GM19467 (cell line): ENCODE results near the gene GSTCD.
"Not testable (repeated sequence)": the region's sequence is repeated elsewhere in the genome, so short reads cannot be mapped to it uniquely, and the experiment has no call there.

ENCODE experiments used
- ATAC-seq: cut with Tn5 transposase; IDR thresholded peaks from one replicate; pipeline ENCODE4 v1.9.1; 2021; ENCODE audit warnings: mild to moderate bottlenecking, moderate library complexity; ENCODE audit not compliant: unreplicated experiment

GSTCD gene

DNA sequence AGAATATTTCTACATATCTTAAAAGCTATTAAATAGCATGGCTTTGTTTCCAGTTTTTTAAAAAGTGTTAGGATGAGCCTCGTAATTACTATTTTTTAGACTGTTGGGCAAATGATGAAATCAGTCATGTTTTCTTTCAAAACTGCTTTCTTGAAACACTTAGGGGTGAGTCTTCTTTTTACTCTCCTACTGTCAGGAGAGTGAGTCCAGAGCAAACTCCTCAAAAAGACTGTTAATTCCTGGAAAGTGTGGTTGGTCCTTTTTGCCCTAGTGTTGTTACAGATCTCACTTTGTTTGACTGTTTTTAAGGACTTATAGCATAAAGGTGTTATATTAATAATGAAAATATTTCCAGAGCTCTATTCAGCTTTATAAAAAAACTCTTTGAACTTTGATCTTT is 6.3 kb downstream of the GSTCD start:
- ATAC-seq = no peak

DNA sequence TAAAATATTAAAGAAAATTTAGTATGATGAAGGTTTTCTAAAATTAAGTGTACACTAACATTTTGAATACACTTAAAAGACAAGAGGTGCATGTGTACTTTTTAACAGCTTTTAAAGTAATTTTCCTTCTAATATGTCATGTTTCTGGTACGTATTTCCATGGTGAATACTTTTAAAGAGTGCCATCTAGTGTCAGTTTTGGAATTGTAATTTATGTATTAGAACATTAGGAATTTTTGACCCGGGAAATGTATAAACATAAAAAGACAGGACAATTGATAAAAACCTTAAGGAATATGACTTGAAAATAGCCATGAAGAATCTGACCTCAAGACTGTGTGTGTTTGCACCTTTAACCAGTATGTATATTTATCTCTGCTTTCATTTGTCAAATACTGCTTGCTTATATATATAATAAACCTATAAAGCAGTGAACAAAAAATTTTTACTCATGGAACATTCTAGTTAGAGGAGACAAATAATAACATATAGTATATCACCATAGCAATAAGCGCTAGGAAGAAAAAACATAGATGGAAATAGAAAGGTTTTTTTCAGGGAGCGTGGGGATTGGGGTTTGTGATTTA is 7.2 kb downstream of the GSTCD start:
- ATAC-seq = no peak

- no peak for ATAC-seq
These were observed 10.6 kb downstream of the GSTCD start for GRCh38 chr4:105719204-105719603.

DNA sequence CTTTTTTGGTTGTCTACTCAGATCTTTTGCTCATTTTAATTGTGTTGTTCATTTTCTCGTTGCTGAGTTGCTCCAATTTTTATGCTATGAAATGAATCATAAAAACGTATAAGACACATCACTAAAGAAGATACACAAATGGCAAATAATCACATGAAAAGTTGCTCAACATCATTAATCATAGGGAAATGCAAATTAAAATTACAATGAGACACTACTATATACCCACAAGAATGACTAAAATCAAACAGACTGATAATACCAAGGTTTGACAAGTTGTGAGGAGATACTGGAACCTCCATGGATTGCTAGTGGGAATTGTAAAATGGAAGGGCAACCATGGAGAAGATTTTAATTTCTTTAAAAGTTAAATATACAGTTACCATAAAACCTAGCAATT is 17.0 kb downstream of the GSTCD start:
- ATAC-seq = no peak

DNA sequence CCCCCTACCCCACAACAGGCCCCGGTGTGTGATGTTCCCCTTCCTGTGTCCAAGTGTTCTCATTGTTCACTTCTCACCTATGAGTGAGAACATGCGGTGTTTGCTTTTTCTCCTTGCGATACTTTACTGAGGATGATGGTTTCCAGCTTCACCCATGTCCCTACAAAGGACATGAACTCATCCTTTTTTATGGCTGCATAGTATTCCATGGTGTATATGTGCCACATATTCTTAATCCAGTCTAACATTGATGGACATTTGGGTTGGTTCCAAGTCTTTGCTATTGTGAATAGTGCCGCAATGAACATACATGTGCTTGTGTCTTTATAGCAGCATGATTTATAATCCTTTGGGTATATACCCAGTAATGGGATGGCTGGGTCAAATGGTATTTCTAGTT is 21.3 kb downstream of the GSTCD start:
- not testable (repeated sequence) for ATAC-seq

- ATAC-seq = not testable (repeated sequence)
These were observed 26.6 kb downstream of the GSTCD start for GRCh38 chr4:105735217-105735616.

DNA sequence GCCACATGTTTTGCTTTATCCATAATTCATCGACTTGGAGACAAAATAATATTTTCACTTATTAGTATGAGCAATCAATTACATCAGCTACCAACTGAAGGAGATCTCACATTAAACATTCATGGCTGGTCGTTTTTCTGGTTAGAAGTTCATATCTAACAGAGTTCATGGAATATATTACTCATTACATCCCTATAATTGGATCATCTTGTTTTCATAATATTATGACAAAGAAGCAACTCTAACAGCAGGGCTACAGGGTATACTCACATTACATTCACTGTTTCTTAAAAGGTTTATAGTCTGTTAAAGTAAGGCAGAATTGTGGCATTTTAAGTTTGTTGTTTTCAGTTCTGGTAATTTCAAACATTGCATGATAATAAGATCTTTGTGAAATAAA is 33.0 kb downstream of the GSTCD start:
- no peak for ATAC-seq

DNA sequence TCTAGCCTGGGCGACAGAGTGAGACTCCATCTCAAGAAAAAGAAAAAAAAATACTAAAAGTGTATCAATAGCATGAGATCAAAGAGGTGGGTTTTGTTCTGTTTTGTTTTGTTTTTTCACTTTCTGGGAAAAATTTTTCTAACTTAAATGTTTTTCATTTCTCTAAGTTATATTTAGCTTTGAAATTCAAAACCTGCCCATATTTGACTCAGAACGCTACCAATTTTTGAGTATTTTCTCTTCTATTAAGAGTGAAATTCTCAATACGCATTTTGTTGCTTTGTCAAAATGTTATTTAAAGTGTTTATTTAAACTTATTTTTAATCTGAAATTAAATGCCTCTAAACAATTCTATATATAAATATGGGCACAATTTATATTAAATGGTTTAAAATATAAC is 39.6 kb downstream of the GSTCD start:
- ATAC-seq = no peak

- ATAC-seq = no peak
These were observed 43.2 kb downstream of the GSTCD start for GRCh38 chr4:105751718-105752299.

- ATAC-seq = no peak
These were observed 44.8 kb downstream of the GSTCD start for GRCh38 chr4:105753361-105753760.

- no peak for ATAC-seq
These were observed 46.8 kb downstream of the GSTCD start for GRCh38 chr4:105755375-105755774.

GRCh38 chr4:105758958-105759357 is 50.4 kb downstream of the GSTCD start:
- no peak for ATAC-seq

- ATAC-seq = no peak
These were observed 57.3 kb downstream of the GSTCD start for GRCh38 chr4:105765690-105766407.

DNA sequence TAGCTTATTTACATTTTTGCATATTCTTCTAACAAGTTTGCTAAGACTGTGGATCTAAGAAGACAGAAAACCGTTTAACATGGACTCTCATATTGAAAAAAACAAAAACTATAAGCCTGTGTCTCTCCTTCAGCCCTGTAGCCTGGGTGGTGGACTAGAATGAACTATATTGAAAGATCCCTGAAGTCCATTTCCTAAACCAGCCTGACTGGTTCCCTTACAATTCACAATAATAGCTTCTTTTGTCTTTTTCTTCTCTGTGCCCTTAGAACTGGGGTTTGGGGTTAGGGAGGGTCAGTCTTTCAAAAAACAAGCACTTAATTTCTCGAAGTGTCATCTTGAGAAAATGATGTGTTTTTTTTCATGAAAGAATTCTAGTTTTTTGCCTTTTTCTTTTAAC is 59.0 kb downstream of the GSTCD start:
- no peak for ATAC-seq

GRCh38 chr4:105770524-105770923 is 61.9 kb downstream of the GSTCD start:
- not testable (repeated sequence) for ATAC-seq

DNA sequence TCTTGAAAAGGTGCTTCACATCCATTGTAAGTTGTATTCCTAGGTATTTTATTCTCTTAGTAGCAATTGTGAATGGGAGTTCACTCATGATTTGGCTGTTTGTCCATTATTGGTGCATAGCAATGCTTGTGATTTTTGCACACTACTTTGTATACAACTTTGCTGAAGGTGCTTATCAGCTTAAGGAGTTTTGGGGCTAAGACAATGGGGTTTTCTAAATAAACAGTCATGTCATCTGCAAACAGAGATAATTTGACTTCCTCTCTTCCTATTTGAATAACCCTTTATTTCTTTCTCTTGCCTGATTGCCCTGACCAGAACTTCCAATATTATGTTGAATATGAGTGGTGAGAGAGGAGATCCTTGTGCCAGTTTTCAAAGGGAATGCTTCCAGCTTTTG is 63.5 kb downstream of the GSTCD start:
- not testable (repeated sequence) for ATAC-seq

- ATAC-seq = not testable (repeated sequence)
These were observed 67.3 kb downstream of the GSTCD start for GRCh38 chr4:105775760-105776415.

GRCh38 chr4:105780176-105780575 is 71.6 kb downstream of the GSTCD start:
- ATAC-seq = no peak

GRCh38 chr4:105784761-105785160 is 76.2 kb downstream of the GSTCD start:
- no peak for ATAC-seq

DNA sequence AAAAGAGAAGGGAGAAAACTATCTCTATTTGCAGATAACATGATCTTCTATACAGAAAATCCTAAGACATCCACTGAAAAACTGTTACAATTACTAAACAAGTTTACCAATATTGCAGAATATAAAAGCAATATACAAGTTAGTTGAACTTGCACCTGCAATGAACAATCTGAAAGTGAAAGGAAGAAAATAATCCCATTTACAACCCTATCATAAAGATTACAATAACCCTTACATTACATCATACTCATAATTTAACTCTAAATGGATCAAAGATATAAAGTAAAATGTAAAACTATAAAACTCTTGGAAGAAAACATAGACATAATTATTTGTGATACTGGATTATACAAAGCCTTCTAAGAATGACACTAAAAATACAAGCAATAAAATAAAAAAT is 77.2 kb downstream of the GSTCD start:
- ATAC-seq = no peak

DNA sequence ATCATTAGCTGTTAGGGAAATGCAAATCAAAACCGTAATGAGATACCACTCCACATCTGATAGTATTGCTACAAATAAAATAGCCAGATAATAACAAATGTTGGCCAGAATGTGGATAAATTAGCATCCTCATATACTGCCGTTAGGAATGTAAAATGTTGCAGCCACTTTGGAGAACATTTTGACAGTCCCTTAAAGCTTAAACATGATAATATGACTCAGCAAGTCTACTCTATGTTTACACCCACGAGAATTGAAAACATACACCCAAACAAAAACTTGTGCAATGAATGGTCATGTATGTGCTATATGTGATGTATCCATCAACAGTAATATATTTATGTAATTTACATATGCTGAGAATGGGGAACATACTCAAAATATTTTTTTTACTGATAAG is 78.2 kb downstream of the GSTCD start:
- no peak for ATAC-seq

DNA sequence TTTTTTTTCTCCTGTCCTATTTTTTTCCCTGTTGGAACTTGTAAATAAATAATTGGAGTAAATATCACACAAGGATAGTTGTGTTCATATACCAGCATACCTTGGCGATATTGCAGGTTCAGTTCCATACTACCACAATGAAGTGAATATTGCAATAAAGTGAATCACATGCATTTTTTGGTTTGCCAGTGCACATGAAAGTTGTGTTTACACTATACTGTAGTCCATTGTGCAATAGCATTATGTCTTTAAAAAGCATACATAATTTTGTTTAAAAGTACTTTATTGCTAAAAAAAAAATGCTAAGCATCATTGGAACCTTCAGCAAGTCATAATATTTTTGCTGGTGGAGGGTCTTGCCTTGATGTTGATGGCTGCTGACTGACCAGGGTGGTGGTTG is 88.6 kb downstream of the GSTCD start:
- ATAC-seq = no peak
